ENCODE data around the gene CNNM2.
"Not testable (repeated sequence)": the region's sequence is repeated elsewhere in the genome, so short reads cannot be mapped to it uniquely, and the experiment has no call there.

CNNM2 gene

DNA sequence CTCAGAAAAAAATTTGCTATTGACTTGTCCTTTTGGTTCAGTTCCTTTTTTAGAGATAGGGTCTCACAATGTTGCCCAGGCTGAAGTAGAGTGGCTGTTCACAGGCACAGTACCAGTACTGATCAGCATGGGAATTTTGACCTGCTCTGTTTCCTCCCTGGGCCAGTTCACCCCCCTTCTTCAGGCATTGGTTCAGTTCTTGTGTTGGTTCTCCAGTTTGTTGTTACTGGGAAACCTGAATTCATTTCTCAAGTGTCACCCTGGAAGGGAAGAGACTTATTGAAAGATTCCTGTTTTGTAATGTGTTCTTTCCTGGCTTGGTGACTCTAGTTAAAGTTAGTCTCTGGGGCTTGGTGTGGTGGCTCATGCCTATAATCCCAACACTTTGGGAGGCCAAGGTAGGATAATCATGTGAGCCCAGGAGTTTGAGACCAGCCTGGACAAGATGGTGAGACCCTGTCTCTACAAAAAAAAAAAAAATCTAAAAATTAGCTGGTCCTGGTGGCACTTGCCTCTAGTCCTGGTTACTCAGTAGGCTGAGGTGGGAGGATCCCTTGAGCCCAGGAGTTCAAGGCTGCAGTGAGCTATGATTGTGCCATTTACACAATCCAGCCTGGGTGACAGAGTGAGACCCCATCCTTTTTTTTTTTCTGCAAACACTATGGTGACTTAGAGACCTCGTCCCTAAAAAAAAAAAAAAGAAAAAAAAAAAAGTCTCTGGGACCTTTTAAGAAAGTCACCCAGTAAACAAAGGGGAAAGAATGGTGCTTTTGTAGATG is 52.7 kb downstream of the CNNM2 start:
- no peak for DNase-seq

DNA sequence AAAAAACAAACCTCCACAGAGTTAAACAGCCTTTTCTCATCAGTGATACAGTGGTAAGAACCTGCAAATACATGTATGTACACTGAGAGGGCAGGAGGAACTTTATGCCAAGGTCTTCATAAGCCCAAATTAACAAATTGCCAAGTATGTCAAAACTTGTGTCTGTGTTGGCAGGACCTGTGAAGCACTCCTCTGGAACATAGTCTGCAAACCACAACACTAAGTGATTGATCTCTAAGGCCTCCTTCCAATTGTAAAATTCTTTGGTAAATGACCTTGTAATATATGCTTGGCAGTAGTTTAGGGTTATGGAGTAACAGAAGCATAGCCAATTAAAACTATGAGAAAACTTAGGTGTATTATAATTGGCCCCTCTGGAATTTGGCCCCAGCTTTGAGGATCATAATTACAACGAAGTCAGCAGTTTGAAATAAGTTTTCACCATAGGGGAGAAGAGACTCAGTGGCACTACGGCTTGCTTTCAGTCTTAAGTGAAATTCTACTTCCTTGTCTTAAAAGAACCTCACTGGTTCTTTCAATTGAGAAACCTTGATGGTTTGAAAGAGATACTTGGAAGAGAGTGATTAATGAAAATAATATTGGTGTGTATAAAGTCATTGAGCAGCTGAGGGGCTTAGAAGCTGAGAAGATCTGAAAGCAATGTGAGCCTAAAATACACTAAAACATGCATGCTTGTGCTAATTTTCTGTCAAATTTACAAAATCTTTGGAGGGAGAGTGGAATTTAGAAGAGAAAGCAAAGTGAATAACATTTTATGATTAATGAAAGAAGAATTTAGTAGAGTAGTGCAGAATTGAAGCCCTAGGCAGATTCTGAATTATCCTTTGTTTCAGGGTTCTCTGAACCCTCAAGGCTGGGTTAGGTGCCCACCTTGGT is 57.6 kb downstream of the CNNM2 start:
- no peak for DNase-seq

DNA sequence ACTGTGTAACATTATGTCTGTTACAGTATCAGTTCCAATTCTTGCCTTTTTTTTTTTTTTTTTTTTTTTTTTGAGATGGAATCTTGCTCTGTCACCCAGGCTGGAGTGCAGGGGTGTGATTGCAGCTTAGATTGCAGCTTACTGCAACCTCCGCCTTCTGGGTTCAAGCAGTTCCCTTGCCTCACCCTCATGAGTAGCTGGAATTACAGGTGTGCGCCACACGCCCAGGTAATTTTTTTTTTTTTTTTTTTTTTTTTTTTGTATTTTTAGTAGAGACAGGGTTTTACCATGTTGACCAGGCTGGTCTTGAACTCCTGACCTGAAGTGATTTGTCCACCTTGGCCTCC is 58.3 kb downstream of the CNNM2 start:
- DNase-seq: not testable (repeated sequence)

DNA sequence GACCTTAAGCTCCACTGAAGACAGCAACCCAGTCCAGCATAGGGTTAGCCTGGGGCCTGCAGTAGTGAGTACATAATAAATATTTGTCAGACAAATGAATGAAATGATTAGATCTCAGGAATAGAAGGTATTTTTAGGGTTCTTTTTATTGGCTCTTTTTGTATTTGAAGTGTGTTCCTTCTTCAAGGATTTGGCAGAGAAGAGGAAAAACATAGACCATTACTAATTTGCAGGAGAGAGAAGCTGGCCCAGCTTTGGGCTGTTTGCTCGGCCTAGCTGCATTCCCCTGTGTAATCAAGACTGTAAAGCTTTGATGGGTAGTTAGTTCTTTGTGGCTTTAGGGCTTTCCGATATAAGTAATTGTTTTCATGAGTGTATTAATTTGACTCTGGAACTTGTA is 64.2 kb downstream of the CNNM2 start:
- DNase-seq: no peak

DNA sequence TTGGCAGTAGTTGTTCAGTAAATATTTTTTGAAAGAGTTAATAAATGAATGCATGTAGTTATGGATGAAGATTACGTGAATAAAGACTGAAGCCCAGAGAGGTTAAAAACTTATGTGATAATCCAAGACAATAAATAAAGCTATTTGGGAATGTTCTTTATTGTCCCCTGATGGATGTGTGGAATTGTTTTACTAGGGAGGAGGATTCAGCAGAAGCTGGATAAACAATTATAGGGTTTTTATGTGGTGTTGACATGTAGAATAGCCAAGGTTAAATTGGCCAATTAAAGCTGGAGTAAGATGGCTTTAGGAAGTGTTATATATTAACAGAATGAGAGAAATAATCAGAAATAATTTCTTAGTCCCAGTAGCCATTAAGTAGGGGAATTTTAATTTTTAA is 66.0 kb downstream of the CNNM2 start:
- DNase-seq: no peak

DNA sequence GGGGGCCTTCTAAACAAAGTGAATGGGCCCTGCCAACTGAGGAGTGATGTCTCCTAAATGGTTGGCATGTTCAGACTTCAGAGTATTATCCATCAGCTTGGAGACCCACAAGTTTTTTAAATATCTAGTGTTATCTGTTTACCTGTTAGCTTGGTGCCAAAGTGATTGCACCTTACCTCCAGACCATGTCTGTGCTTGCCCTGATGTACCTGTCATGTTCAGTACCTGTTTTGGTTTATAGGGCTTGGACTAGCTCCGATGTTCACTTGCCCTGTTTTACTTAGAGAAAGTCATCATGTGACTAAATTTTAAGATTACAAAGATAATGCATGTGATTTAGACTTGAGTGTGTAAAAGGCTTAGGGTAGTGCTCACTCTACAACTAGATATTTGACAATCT is 67.7 kb downstream of the CNNM2 start:
- no peak for DNase-seq

DNA sequence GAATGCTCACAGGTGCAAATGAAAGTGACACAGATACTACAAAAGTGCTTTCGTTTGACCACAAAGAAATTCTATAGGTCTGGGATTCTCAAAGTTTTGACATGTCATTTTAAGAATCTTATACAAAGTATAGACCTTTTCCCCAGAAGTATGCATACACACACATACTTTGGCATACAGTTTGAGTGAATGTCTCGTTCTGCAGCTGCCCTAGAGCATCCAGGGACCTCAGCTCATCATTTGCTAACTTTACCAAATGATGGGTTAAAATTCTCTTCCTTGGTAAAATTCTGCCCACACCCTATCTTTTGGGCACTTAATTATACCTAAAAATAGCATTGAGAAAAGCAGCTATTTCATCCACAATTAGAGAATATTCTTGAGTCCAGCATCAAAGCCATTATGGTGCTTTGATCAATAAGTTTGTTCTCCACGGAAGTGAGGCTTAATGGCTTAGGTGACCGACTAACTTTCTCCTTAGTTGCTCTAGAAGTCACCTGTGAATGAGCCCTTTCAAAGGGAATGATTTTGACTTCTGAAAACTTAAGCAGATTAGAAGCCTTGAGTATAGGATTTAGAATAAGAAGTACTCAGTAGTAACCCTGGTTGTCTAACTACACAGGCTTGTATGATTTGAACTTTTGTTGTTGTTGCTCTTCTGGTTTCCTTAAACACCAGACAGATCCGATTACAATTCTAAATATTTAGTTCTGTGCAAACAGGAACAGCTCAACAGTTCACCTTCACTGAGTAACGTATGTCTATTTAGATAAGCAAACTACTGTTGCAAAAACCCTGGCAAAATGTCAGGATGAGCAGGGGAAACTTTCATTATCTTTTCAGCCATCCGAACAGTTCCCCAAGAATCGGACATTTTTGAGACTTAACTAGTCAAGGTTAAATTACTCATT is 70.6 kb downstream of the CNNM2 start:
- DNase-seq: no peak

DNA sequence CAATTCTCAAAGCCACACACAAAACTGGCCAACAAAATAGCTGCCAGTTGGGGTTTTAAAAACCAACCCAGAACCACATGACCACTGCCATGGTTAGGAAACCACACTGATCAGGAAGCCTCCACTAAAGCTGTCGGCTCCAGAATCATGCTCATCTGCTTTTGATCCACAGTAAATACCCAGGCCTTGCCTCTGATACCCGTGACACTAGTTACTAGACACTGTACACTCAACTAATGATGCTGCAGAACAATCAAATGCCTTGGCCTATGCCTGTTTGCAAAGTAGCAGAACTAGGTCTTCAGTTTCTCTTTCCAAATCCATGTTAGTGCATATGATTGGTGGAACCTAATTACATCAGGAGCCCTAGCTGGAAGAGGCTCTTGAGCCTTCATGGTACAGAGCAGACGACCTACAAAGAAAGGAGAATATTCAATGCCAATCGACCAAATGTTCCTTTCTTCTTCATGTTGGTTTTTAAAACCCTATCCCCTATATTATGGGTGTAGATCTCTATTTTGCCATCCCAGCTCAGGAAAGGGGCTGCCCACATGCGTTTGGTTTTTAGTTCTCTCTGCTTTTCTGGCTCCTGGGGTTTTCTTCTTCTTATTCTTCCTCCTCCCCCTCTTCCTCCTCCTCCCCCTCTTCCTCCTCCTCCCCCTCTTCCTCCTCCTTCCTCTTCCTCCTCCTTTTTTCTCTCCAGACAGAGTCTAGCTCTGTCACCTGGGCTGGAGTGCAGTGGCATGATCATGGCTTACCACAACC is 76.6 kb downstream of the CNNM2 start:
- no peak for DNase-seq

DNA sequence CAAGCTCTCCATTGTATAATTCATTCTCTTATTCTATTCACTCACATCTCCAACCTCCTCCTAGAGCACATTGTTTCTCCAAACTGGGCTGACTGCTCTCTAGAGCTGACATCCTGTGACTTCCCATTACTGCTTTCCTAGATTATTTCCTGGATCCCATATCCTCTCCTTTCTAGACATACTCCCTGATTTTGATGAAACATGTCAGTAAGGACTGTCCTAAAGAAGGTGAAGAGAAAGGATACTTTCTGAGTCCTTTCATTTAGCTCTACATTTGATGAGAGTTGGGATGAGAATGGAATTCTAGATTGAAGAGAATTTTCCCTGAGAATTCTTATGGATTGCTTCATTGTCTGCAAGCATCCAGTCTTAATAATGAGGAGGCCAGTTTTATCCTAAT is 78.8 kb downstream of the CNNM2 start:
- no peak for DNase-seq

DNA sequence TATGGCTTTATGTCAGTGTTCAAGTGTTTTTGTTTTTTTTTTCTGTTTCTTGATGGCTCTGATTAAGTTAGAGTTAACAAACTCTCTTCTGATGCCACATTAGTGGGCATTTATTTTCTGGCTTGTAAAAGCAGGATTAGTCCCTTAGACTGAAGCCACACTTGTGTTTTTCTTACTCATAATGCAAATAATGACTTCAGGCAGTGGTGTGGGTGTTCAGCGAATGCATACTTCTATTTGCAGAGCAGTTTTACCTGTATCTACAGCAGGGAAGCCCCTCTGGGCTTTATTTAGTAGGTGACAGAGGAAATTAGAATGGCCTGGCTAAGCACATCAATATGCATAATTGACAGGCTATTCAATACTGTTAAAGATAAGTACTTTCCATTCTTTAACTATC is 79.9 kb downstream of the CNNM2 start:
- DNase-seq: no peak

DNA sequence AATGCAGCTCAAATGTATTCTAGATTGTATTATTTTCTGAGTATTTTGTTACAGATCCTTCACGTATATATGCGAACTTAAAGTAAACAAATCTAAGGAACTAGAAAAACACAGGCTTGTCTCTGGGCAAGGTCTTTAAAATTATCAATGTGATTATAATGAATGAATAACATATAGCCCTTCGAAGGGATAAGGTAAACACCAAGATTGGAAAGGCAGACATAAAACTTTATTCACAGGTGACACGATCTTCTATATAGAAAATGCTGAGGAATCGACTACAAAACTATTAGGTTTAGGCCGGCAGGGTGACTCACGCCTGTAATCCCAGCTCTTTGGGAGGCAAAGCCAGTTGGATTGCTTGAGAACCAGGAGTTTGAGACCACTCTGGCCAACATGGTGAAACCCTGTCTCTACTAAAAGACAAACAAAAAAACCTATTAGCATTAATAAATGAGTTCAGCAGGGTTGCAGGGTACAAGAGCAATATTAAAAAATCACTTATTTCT is 80.4 kb downstream of the CNNM2 start:
- no peak for DNase-seq

DNA sequence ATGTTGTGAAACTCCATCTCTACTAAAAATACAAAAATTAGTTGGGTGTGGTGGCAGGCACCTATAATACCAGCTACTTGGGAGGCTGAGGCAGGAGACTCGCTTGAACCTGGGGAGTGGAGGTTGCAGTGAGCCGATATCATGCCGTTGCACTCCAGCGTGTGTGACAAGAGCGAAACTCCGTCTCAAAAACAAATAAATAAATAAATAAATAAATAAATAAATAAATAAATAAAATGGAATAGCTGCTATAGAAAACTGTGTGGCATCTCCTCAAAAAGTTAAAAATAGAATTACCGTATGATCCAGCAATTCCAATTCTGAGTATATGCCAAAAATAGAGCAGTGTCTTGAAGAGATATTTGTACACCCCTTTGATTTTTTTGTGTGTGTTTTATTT is 82.0 kb downstream of the CNNM2 start:
- not testable (repeated sequence) for DNase-seq

DNA sequence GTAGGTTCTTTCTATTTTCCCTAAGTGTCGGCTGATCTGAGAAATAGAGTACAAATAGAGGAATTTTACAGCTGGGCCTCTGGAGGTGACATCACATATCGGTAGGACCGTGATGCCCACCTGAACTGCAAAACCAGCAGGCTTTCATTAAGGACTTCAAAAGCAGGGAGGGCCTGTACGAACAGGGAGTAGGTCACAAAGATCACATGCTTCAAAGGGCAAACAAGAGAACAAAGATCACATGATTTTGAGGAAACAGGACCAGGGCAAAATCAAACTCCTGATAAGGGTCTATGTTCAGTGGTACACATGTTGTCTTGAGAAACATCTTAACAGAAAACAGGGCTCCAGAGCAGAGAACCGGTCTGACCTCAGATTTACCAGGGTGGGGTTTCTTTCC is 88.9 kb downstream of the CNNM2 start:
- DNase-seq: no peak

DNA sequence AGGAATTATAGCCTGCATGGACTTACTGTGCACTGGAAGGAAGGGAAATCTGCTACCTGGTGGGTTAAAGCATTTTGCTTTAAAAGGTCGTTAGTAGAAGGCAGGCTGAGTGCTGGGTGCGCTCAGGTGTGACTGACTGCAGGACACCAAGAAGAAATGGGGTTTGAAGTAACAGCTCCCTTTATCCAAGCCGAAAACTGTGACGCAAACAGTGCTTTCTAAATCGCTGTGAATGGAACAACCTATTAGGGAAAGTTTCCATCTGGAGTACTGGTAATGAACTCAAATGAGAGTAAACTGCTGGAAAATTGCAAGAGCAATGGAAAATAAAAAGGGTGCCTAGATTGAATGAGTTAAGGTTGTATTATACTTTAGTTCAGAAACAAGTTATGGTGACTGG is 95.3 kb downstream of the CNNM2 start:
- DNase-seq: no peak

DNA sequence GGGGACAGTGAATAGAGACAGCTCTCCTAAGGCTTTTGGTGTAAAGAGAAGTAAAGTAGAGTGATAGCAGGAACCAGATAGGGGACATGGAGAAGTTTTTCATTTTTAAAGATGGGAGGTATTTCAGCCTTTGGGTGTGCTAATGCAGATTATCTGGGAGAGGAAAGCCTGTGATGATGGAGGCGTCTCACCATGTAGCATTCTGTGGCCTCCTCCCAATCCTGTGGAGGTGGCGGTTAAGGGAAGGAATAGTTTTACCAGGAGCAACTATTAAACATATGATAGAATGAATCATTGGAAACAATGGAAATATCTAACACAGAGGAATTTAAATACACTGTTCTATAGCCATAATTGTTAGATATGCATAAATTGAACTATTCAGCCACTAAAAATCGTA is 101.3 kb downstream of the CNNM2 start:
- DNase-seq: no peak

DNA sequence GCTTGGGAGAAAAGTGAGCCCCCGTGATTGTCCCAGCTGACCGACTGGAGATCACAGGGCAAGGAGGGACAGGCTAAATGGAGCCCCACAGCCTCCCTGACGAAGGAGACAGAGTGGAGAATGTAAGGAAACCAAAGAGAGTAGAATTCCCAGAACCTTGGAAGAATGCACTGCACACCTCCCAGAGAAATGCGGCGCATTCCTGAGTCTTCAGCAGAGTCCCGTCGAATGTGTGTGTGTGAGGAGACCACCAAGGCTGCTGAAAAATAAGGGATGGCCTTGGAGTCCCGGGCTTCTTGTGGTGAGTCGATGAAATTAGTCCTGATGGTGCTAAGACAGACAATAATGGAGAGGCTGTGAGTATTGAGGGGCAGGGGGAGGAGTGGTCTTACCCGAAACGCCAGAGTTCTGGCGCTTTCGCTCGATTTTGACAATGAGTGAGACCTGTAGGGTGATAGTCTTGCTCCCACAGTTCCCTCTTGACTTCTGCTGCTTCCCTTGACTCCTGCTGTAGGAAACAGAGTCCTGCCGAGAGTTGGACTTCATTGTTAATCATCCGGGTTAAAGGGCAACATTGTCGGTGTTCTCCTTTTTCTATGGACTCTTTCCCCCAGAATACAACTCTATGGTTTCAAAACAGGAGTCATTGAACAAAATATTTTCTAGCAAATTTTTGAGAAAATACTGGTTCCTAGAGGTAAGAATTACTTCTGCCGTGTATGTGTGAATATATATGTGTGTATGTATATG is 103.2 kb downstream of the CNNM2 start:
- DNase-seq: no peak

DNA sequence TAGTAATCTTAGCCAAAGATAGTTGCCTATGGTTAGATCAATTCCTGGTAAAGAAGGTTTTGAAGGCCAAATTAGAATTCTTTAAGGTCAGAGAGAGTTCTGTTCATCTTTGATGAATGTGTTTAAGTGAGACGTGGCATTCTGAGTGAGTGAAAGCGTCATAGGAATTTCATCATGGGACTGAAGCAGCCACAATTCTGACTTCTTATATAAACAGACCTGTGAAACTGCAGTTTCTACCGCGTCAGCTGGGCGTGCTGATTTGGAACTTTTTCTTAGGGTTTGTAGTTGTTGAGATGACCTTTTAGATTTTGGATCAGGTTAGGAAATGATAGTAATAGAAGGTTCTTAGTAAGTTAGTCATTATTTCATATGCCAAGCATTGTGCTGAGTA is 103.8 kb downstream of the CNNM2 start:
- DNase-seq: no peak

DNA sequence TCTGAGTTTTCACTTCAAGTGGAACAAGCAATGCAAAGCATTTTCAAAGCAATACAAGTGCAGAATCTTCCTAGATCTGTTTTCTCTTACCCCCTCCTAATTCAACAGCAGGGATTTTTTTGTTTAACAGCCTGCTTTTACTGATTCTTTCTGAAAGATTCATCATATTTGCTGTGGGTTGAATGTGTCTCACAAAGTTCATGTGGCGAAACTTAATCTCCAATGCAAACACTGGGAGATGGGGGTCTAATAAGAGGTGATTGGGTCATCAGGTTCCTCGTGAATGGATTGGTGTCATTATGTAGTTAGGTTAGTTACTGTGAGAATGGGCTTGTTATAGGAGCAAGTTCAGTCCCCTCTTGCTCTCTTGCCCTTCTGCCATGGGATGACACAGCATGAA is 107.6 kb downstream of the CNNM2 start:
- DNase-seq: no peak

DNA sequence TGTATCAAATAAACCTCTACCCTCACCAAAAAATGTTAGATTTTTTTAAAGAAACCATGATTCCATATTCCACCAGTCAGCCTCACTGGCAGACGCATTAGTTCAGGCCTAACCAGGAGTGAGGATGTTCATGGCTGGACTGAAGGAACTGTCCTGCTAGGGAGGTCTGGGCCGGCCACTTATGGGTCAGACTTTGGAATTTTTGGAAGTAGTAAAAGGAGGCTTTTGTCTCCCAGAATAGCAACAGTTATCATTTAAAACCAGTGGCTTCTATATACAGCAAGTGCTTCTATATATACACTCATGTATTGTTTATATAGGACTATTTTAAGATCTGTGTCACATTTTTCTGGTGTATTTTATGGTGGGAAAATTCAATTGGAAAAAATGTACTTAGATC is 120.5 kb downstream of the CNNM2 start:
- no peak for DNase-seq

DNA sequence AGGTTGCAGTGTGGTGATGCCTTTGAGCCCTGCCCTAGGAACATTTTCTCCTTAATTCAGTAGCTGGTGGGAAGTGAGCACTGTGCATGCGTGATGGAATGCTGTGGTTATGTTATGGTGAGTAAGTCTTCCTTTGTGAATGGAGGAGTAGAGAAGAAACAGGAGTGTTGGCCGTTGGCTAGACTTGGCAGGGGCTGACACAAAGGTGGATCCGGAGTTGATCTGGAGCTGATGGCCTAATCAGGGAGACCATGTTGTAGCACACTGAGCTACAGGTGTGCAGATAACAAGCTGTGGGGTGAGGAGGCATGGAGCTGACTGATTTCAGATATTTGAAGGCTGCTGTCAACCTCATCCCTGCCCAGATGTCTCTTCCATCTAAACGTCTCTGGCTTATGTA is 122.3 kb downstream of the CNNM2 start:
- no peak for DNase-seq

DNA sequence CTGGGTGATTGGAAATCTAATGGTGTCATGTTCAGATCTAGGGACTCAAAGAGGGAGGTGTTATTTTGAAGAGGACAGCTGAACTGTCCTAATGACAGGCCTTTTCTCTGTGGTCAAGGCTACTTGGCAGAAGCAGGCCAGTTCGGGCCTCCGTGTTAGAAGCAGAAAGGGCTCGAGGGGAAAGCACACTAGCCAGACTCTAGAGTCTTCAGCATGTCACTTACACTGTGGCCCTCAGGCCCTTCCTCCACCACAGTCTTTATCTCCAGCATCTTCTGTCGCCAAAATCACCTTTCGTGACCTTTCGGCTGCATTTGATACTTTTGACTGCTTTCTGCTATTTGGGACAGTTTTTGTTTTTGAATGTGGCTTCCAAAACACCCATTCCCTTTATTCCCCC is 123.3 kb downstream of the CNNM2 start:
- DNase-seq: no peak

DNA sequence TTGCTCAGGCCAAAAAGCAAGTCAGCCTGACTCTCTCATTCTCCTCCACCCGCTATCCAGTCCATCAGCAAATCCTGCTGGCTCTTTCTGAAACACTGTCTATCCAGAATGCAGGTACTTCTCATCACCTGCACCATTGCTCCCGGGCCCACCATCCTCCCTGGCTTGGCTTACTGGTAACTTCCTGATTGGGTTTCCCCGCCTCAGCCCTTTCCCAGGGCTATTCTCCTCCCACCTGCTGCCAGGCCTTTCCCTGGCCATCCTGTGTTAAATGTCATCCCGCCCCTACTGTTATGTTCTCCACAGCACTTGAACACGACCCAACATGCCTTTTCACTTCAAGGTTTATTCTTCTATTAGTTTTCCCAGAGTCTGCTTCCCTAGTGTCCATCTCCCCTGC is 124.0 kb downstream of the CNNM2 start:
- DNase-seq: no peak
